ENCODE measurements around the gene DENND2A.
A peak's percentile ranks its signal among the peaks of the same experiment; 100 is the strongest.

DENND2A gene

DNA sequence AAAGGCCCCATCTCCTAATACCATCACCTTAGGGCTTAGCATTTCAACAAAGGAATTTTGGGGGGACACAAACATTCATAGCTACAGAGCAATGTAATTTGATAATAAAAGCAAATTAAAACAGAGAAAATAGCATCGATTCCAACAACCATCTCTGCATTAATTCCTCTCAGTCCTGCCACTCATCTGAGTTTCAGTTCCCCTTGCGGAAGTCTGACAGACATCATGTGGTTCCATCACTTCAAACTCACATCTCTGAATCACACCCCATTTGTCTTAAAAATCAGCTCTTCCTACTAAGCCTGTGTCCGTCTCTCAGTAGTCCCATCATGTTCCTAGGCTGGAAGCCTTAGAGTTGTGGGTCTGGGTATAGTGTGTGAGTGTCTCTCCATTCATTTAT, 35.7 kb upstream of the DENND2A start:
- no peak for DNase-seq (ENCODE audit: low read depth)
- TF ChIP-seq, protein P1, sequence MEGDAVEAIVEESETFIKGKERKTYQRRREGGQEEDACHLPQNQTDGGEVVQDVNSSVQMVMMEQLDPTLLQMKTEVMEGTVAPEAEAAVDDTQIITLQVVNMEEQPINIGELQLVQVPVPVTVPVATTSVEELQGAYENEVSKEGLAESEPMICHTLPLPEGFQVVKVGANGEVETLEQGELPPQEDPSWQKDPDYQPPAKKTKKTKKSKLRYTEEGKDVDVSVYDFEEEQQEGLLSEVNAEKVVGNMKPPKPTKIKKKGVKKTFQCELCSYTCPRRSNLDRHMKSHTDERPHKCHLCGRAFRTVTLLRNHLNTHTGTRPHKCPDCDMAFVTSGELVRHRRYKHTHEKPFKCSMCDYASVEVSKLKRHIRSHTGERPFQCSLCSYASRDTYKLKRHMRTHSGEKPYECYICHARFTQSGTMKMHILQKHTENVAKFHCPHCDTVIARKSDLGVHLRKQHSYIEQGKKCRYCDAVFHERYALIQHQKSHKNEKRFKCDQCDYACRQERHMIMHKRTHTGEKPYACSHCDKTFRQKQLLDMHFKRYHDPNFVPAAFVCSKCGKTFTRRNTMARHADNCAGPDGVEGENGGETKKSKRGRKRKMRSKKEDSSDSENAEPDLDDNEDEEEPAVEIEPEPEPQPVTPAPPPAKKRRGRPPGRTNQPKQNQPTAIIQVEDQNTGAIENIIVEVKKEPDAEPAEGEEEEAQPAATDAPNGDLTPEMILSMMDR (IDR thresholded peaks at IDR 0.05; ENCODE audit: low read depth, low read length, missing control alignments): no peak
- no peak overlapping the region for H3K4me3 ChIP-seq (ENCODE audit: low read depth, low read length)

DNA sequence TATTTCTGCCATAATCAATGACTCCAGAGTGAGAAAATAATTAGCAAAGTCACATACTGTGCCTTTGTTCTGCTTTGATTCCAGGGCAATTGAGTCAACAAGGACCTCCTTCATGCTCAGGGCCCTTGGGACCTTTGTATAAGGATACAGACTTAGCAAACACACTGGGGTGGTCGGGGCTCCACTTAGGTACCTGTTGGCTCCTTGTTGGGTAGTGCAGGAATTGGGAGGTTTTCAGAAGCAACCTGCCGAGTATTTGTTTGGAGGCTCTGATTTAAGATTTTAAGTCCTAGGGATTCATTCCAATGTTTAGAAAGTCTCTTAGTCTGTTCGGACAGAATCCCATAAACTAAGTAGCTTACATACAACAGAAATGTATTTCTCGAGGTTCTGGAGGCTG, 35.1 kb upstream of the DENND2A start:
- TF ChIP-seq, protein P1 (IDR thresholded peaks at IDR 0.05; ENCODE audit: low read depth, low read length, missing control alignments): no peak
- no peak overlapping the region for H3K4me3 ChIP-seq (ENCODE audit: low read depth, low read length)
- DNase-seq (ENCODE audit: low read depth): no peak

DNA sequence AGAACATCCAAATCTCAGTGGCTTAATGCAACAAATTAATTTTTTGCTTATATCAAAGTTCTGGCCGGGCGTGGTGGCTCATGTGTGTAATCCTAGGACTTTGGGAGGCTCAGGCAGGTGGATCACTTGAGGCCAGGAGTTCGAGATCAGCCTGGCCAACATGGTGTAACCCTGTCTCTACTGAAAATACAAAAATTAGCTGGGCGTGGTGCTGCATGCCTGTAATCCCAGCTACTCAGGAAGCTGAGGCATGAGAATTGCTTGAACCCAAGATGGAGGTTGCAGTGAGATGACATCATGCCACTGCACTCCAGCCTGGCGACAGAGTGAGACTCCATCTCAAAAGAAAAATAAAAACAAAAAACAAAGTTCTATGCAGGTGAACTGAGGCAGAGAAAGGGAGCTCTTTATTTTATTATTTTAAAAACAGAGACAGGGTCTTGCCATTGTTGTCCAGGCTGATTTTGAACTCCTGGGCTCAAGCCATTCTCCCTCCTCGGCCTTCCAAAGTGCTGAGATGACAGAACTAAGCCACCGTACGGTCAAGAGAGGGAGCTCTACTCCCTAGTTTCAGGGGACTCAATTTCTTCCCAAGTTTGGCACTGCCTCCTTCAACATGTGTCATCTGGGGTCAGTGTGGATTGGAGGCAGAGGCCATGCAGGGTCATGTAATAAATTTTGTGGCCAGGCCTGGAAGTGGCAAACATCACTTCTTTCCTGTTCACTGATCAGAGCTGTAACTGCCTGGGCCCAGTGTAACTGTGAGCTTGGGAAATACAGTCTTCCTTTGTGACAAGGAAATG, 34.5 kb upstream of the DENND2A start:
- H3K4me3 ChIP-seq (ENCODE audit: low read depth, low read length): no peak overlapping the region
- DNase-seq (ENCODE audit: low read depth): no peak
- TF ChIP-seq, protein P1 (IDR thresholded peaks at IDR 0.05; ENCODE audit: low read depth, low read length, missing control alignments): peak; percentile 11

DNA sequence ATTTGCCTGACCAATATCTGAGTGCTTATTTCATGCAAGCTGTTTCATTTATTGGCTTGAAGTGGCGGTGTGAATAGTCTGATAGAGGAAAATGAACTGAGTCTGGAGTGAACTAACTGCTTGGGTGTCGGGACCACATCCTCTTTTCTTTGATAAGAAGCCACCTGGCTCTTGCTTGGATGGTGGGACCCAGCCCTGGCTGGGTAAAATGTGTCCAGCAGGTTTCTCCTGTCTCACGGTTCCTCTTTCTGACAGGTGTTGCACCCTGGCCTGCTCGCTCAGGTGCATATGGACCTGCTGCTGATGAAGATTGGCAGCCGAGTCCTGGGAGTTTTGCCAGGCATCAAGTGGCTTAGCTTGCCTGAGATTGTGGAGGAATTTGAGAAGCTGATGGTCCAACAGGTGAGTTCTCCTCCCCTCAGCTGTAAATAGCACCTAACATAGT, 33.8 kb upstream of the DENND2A start:
- peak; percentile 47 for DNase-seq (ENCODE audit: low read depth)
- TF ChIP-seq, protein P1 (IDR thresholded peaks at IDR 0.05; ENCODE audit: low read depth, low read length, missing control alignments): no peak
- peak overlapping the region; percentile 66 for H3K4me3 ChIP-seq (ENCODE audit: low read depth, low read length)

DNA sequence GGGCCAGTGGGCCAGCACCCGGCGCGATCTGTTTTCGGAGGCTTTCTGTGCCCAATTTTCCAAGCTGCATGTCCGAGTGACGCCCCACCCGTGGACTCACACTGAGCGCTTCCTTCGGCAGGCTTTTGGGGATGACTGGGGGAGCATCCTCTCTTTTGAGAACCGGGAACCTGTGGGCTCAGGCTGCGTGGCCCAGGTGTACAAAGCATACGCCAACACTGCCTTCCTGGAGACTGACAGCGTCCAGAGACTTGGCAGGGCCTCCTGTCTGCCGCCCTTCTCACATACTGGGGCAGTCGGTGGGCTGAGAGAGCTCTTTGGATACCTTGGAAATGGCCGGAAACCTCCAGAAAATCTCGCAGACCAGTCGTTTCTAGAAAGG, 33.2 kb upstream of the DENND2A start:
- H3K4me3 ChIP-seq (ENCODE audit: low read depth, low read length): peak overlapping the region; percentile 66
- TF ChIP-seq, protein P1 (IDR thresholded peaks at IDR 0.05; ENCODE audit: low read depth, low read length, missing control alignments): no peak

DNA sequence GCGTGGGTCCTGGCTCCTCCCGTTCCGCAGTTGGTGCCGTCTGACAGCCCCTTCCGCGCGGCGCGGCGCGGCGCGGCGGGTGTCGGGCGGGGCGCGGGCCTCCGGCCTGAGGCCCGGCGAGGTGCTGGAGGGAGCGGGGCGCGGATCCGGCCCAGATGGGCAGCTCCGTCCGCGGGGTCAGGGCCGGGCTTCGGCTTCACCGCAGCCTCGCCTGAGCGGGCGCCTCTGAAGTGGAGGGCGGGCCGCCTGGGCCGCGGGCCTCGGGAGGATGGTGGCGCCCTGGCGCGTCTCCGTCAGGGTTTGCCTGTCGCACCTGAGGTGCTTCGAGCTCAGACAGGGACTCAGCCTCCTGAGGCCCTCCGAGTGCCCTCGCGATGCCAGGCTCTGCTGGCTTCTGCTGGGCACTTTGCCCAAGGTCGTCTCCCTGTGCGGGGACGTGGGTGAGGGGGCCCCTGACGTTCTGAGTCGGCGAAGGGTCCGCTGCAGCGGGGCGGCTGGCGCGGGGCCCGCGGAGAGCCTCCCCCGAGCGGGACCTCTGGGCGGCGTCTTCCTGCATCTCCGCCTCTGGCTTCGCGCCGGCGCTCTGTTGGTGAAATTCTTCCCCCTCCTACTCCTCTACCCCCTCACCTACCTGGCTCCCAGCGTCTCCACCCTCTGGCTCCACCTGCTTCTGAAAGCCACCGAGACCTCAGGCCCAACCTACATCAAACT, 32.6 kb upstream of the DENND2A start:
- no peak for DNase-seq (ENCODE audit: low read depth)
- TF ChIP-seq, protein P1 (IDR thresholded peaks at IDR 0.05; ENCODE audit: low read depth, low read length, missing control alignments): no peak
- peak overlapping the region; percentile 66 for H3K4me3 ChIP-seq (ENCODE audit: low read depth, low read length)

More for the DNA sequence above, 33.2 kb upstream of the DENND2A start:
- no peak for DNase-seq (ENCODE audit: low read depth)

Measured in GM12864 (cell line).